Glutamatergic neuron (in vitro differentiated cells): ENCODE measurements around the gene CLMN. TPM values are rescaled to one million over a fixed set of nuclear protein-coding genes. Genes with fewer than 3 reads are reported as not detected.
"Not testable (repeated sequence)": the region's sequence is repeated elsewhere in the genome, so short reads cannot be mapped to it uniquely, and the experiment has no call there.

Source experiments
- DNase-seq: peaks from one replicate; pipeline ENCODE4 v3.0.0; 2022
- H3K27ac Mint-ChIP-seq: one replicate; pipeline ENCODE4 v1.8.0; 2020; ENCODE audit warnings: mild to moderate bottlenecking, mixed read lengths, inconsistent platforms; ENCODE audit not compliant: unreplicated experiment
- H3K27me3 Mint-ChIP-seq: one replicate; pipeline ENCODE4 v1.8.0; 2020; ENCODE audit warnings: mild to moderate bottlenecking, moderate library complexity, mixed read lengths, inconsistent platforms; ENCODE audit not compliant: unreplicated experiment
- H3K36me3 Mint-ChIP-seq: one replicate; pipeline ENCODE4 v1.8.0; 2020; ENCODE audit warnings: mild to moderate bottlenecking, mixed read lengths, inconsistent platforms; ENCODE audit not compliant: unreplicated experiment
- H3K4me1 Mint-ChIP-seq: one replicate; pipeline ENCODE4 v1.8.0; 2020; ENCODE audit warnings: mild to moderate bottlenecking, low read depth, mixed read lengths, inconsistent platforms; ENCODE audit not compliant: unreplicated experiment
- H3K4me3 Mint-ChIP-seq: one replicate; pipeline ENCODE4 v1.8.0; 2020; ENCODE audit warnings: mild to moderate bottlenecking, mixed read lengths, inconsistent platforms; ENCODE audit not compliant: unreplicated experiment
- H3K9me3 Mint-ChIP-seq: one replicate; pipeline ENCODE4 v1.8.0; 2020; ENCODE audit warnings: mild to moderate bottlenecking, moderate library complexity, mixed read lengths, inconsistent platforms; ENCODE audit not compliant: unreplicated experiment
- total RNA-seq: library from RNA; stranded (reverse); fragmentation: NEBNext Ultra II Directional; extraction: Animal tissue kit (Norgen Biotek cat#: 25700); gene quantifications from one replicate; pipeline ENCODE4 v1.2.1, GENCODE V29; 2021; ENCODE audit not compliant: unreplicated experiment
- TF ChIP-seq, protein P1 (sequence below): fragments of 200-600 bp; sonication (generic); IDR thresholded peaks from one replicate; pipeline ENCODE4 v1.5.0; 2021; ENCODE audit not compliant: partially characterized antibody, unreplicated experiment

The CLMN gene
- total RNA-seq, 1 donor from 2014 or later, result 17.6 TPM

DNA sequence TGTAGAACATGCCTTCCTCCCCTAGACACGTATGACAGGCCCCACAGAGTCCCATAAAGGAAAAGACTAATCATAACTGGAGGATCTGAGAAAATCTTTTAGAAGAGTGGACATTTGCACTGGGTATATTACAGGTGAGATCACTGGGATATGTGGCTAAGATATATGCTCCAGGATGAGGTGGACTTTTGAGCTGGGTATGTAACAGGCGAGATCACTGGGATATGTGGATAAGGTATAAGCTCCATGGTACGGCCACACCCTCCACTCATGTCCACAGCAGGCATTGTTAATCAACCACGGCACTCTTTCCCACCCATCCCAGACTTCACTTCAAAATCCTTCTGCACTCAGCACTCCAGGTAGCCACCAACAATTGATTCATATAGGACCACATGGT, 34.1 kb downstream of the CLMN start:
- no peak overlapping the region for H3K4me3 Mint-ChIP-seq
- peaks cover 2% of the 10 kb centered on the region for H3K27me3 Mint-ChIP-seq
- no peak for DNase-seq
- H3K36me3 Mint-ChIP-seq, result peaks cover 18% of the 10 kb centered on the region
- H3K27ac Mint-ChIP-seq, result no peak overlapping the region
- H3K4me1 Mint-ChIP-seq, result no peaks in the 10 kb centered on the region
- H3K9me3 Mint-ChIP-seq, result peaks cover 1% of the 10 kb centered on the region
- TF ChIP-seq, protein P1, sequence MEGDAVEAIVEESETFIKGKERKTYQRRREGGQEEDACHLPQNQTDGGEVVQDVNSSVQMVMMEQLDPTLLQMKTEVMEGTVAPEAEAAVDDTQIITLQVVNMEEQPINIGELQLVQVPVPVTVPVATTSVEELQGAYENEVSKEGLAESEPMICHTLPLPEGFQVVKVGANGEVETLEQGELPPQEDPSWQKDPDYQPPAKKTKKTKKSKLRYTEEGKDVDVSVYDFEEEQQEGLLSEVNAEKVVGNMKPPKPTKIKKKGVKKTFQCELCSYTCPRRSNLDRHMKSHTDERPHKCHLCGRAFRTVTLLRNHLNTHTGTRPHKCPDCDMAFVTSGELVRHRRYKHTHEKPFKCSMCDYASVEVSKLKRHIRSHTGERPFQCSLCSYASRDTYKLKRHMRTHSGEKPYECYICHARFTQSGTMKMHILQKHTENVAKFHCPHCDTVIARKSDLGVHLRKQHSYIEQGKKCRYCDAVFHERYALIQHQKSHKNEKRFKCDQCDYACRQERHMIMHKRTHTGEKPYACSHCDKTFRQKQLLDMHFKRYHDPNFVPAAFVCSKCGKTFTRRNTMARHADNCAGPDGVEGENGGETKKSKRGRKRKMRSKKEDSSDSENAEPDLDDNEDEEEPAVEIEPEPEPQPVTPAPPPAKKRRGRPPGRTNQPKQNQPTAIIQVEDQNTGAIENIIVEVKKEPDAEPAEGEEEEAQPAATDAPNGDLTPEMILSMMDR, result no peak

DNA sequence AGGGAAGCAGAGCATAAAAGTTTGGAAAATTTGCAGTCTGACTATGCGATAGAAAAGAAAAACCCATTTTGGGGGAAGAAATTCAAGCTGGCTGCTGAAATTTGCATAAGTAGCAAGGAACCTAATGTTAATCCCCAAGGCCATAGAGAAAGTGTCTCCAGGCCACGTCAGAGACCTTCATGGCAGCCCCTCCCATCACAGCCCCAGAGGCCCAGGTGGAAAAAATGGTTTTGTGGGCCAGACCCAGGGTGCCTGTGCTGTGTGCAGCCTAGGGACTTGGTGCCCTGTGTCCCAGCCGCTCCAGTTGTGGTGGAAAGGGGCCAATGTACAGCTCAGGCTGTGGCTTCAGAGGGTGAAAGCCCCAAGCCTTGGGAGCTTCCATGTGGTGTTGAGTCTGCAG, 35.9 kb downstream of the CLMN start:
- not testable (repeated sequence) for H3K4me3 Mint-ChIP-seq, H3K27me3 Mint-ChIP-seq, DNase-seq, H3K9me3 Mint-ChIP-seq, H3K4me1 Mint-ChIP-seq, H3K27ac Mint-ChIP-seq
- H3K36me3 Mint-ChIP-seq, result peaks cover 17% of the 10 kb centered on the region

DNA sequence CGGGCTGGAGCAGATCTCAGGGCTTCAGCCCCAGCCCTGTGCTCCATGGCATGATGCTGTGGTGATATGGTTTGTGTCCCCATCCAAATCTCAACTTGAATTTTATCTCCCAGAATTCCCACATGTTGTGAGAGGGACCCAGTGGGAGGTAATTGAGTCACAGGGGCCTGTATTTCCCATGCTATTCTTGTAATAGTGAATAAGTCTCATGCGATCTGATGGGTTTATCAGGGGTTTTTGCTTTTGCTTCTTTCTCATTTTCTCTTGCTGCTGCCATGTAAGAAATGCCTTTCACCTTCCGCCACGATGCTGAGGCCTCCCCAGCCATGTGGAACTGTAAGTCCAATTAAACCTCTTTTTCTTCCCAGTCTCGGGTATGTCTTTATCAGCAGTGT, 36.7 kb downstream of the CLMN start:
- not testable (repeated sequence) for H3K9me3 Mint-ChIP-seq, H3K27me3 Mint-ChIP-seq, H3K4me1 Mint-ChIP-seq, H3K4me3 Mint-ChIP-seq, H3K27ac Mint-ChIP-seq, DNase-seq
- H3K36me3 Mint-ChIP-seq, result peaks cover 16% of the 10 kb centered on the region

DNA sequence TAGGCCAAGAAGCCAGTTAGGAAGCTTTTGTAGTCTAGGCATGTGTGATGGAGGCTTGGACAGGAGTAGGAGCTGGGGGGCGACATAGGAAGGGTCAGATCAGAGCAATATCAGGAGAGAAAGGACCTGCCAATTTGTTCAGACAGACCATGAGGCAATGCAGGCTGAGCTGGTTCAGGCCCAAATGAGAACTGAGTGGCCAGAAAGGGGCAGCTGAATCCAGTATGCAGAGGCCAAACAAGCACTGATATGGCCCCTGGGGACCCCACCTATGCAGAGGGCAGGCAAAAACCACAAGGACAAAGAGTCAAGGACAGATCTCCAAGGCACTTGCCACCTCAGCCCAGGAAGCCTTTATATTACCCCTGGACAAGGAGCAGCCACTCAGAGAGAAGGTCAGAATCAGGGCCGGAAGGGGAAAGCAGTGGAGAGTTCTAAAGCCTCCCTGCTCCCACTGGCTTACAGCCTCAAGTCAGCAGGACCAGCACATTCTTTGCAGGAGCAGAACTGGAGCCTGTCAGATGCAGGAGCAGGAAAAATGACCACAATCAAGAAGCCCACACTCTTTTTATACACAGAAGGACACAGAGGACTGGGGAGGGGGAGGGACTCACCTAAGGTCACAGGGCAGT, 37.2 kb downstream of the CLMN start:
- no peak for DNase-seq
- no peak overlapping the region for H3K4me3 Mint-ChIP-seq
- TF ChIP-seq, protein P1, result no peak
- H3K36me3 Mint-ChIP-seq, result peaks cover 16% of the 10 kb centered on the region
- no peak overlapping the region for H3K27ac Mint-ChIP-seq
- peaks cover 1% of the 10 kb centered on the region for H3K9me3 Mint-ChIP-seq
- no peaks in the 10 kb centered on the region for H3K4me1 Mint-ChIP-seq
- peaks cover 2% of the 10 kb centered on the region for H3K27me3 Mint-ChIP-seq

DNA sequence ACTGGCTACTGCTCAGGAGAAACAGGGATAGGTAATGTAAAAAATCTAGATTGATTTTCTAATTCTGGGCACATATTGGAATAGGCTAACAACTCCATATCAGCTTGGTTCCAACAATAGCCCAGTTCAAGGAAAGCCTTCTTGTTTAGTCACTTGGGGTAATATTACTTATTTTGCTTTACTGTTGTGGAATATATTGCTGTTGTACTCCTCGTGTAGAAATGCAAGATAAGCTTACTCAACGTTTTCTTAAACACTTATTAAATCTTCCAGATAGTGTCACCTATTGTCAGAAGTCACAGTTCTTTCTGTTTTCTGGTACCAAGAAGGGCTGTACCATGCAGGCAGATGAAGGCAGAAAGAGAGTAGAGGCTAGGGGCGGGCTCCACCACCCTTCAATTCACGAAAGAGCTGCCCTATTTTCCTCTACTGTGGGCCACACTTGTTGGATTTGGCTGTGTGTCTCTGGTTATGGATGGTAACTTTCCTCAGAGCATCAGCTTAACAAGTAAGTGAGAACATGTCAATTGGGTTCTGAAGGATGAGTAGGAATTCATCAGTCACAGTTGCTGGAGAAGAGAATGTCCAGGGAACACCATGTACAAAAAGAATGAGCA, 38.0 kb downstream of the CLMN start:
- H3K4me3 Mint-ChIP-seq, result no peak overlapping the region
- H3K27ac Mint-ChIP-seq, result no peak overlapping the region

DNA sequence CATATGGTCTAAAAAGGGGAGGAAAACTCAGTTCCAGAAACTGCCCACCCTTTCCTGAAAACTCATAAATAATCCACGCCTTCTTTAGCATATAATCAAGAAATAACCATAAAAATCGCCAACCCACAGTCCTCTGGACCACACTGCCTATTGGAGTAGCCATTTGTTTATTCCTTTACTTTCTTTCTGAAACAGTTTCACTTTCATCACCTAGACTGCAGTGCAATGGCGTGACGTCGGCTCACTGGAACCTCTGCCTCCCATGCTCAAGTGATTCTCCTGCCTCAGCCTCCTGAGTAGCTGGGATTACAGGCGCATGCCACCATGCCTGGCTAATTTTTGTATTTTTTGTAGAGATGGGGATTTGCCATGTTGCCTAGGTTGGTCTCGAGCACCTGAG, 44.2 kb downstream of the CLMN start:
- TF ChIP-seq, protein P1, result no peak
- Mint-ChIP-seq H3K36me3 (peaks cover 7% of the 10 kb centered on the region), H3K4me3 (no peak overlapping the region), H3K9me3 (no peaks in the 10 kb centered on the region), H3K27me3 (no peaks in the 10 kb centered on the region), H3K4me1 (no peaks in the 10 kb centered on the region), H3K27ac (no peak overlapping the region)
- no peak for DNase-seq

More for the DNA sequence above, 38.0 kb downstream of the CLMN start:
- Mint-ChIP-seq H3K36me3 (peaks cover 16% of the 10 kb centered on the region), H3K4me1 (no peaks in the 10 kb centered on the region), H3K27me3 (peaks cover 2% of the 10 kb centered on the region), H3K9me3 (no peaks in the 10 kb centered on the region)
- DNase-seq, result no peak
- TF ChIP-seq, protein P1, result no peak
